Vagina (tissue), 2 donors: ENCODE results near the gene ZCCHC14.

ENCODE experiments used
- CTCF ChIP-seq, 3 experiments: fragments of 450-650 bp in 2 of 3; fragments of 200-600 bp in 1 of 3; sonication (generic) in 1 of 3; IDR thresholded peaks; one replicate each; pipeline ENCODE4 v1.5.1; 2017 to 2019; ENCODE audit warnings: antibody characterized with exemption in 3 of 3, mild to moderate bottlenecking in 2 of 3, moderate library complexity in 2 of 3
- POLR2A ChIP-seq, 2 donors: fragments of 450-650 bp; IDR thresholded peaks; one replicate each; pipeline ENCODE4 v1.6.1; 2017; ENCODE audit warnings: antibody characterized with exemption in 2 of 2, mild to moderate bottlenecking in 2 of 2, moderate library complexity in 2 of 2

- no peak for TF ChIP-seq CTCF (IDR thresholded peaks at IDR 0.05)
- TF ChIP-seq POLR2A (IDR thresholded peaks at IDR 0.05): no peak
Measured at GRCh38 chr16:87434146-87434667, 58.6 kb downstream of the ZCCHC14 start.
